Measurements from ENCODE around the gene RANBP9. TPM values are rescaled to one million over a fixed set of nuclear protein-coding genes. Genes with fewer than 3 reads are reported as not detected.

Gene RANBP9
- total and polyA plus RNA-seq, 11 donors: 9.3 to 43.7 (median 32.3) TPM

DNA sequence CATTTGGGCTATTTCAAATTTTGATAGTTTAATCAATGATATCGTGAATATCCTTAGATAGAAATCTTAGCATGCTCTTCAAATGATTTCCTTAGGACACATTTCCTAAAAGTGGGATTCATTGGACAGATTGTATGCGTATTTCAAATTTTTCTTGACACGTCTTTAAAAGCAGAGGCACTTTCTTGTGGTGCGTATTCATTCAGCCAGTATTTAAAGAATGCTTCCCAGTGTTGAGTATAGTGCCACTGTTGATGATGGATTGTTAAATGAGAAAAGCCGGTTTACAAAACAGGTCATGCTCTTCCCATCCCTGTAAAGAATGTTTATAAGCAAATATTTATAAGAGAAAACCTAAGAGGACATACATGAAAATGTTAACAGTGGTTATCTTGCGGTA, 111.6 kb downstream of the RANBP9 start:
- no peak for DNase-seq
- Histone ChIP-seq H3K36me3 (peaks cover 0 to 100% (median 86%) of the 10 kb centered on the region in 9 donors), H3K9me3 (no peaks in the 10 kb centered on the region), H3K4me3 (no peak overlapping the region), H3K27me3 (no peaks in the 10 kb centered on the region), H3K27ac (no peak overlapping the region), H3K4me1 (no peaks in the 10 kb centered on the region)
- ATAC-seq: no peak
- TF ChIP-seq, protein P1, sequence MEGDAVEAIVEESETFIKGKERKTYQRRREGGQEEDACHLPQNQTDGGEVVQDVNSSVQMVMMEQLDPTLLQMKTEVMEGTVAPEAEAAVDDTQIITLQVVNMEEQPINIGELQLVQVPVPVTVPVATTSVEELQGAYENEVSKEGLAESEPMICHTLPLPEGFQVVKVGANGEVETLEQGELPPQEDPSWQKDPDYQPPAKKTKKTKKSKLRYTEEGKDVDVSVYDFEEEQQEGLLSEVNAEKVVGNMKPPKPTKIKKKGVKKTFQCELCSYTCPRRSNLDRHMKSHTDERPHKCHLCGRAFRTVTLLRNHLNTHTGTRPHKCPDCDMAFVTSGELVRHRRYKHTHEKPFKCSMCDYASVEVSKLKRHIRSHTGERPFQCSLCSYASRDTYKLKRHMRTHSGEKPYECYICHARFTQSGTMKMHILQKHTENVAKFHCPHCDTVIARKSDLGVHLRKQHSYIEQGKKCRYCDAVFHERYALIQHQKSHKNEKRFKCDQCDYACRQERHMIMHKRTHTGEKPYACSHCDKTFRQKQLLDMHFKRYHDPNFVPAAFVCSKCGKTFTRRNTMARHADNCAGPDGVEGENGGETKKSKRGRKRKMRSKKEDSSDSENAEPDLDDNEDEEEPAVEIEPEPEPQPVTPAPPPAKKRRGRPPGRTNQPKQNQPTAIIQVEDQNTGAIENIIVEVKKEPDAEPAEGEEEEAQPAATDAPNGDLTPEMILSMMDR (IDR thresholded peaks at IDR 0.05): no peak
- TF ChIP-seq POLR2A (IDR thresholded peaks at IDR 0.05): no peak
- WGBS, 4 donors: 96 to 98% (median 96%) methylated on average over 6 of the region's 6 CpGs
- intact Hi-C loops (cut with DNase I): no loop called here

DNA sequence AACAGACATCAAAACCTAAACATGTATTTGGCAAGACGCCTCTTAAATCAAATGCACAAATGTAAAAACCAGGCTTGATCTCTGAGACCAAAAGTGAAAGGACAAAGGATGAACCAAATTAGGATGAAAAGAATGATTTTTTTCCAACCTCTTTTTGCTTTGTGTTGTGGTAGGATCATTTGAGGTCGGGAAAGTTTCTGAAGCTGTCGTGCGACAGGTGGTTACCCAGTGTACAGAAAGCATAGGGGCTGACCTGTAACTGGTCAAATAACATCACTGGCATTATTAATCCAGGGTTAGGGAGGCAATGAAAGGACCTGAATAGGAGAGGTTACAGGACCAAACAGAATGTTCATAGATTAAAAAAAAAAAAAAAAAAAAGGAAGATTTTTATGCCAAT, 114.6 kb downstream of the RANBP9 start:
- H3K4me1 ChIP-seq: no peaks in the 10 kb centered on the region
- TF ChIP-seq, protein P1 (IDR thresholded peaks at IDR 0.05): no peak
- H3K4me3 ChIP-seq: no peak overlapping the region
- no peak for DNase-seq
- no peaks in the 10 kb centered on the region for H3K9me3 ChIP-seq
- no peaks in the 10 kb centered on the region for H3K27me3 ChIP-seq
- peaks cover 0 to 100% (median 96%) of the 10 kb centered on the region in 9 donors for H3K36me3 ChIP-seq
- no peak overlapping the region for H3K27ac ChIP-seq
- intact Hi-C loops (cut with DNase I): no loop called here
- 90 to 95% (median 92%) methylated on average over 4 of the region's 4 CpGs for WGBS, 4 donors
- no peak for ATAC-seq

DNA sequence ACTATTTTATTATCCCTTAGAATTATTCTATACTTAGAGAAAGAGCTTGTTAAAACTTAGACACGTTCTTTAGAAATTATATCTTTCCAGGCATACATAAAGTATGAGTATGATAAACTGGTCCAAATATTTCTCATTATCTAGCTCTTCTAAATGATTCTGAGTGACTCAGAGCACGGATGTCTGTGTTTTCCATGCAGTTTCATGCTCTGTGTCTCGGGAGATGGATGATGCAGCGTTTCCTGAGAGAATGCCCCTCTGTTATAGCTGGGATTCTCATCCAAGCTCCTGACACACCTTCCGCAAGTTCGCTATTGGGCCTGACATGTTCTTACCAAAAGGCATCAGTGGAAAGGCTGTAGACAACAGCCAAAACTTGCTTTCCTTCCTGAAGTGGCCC, 117.9 kb downstream of the RANBP9 start:
- 80 to 86% (median 84%) methylated on average over 6 of the region's 6 CpGs for WGBS, 4 donors
- H3K27ac ChIP-seq: no peak overlapping the region
- H3K9me3 ChIP-seq: no peaks in the 10 kb centered on the region
- no peaks in the 10 kb centered on the region for H3K4me1 ChIP-seq
- H3K36me3 ChIP-seq: peaks cover 0 to 100% (median 83%) of the 10 kb centered on the region in 9 donors
- ATAC-seq: no peak
- H3K4me3 ChIP-seq: no peak overlapping the region
- H3K27me3 ChIP-seq: no peaks in the 10 kb centered on the region
- intact Hi-C loops (cut with DNase I): no loop called here
- no peak for DNase-seq
- no peak for TF ChIP-seq POLR2A (IDR thresholded peaks at IDR 0.05)
- TF ChIP-seq, protein P1 (IDR thresholded peaks at IDR 0.05): no peak

DNA sequence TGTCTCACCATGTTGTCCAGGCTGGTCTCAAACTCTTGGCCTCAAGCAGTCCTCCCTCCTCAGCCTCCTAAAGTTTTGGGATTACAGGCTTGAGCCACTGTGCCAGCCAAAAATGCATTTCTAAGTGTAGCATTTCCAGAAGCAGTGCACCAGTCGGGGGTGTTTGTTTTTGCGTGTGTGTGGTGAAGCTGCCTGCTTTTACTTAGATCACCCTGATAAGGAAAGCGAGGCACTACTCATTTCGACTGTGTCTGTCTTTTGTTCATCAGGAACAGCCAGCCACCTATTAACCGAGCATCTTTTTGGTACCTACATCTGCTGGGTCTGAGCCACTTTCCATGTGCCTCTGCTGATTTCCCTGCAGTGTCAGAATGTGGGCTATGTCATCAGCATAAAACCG, 118.5 kb downstream of the RANBP9 start:
- ATAC-seq (no peak), DNase-seq (no peak)
- Histone ChIP-seq H3K4me1 (no peaks in the 10 kb centered on the region), H3K9me3 (no peaks in the 10 kb centered on the region), H3K36me3 (peaks cover 0 to 100% (median 83%) of the 10 kb centered on the region in 9 donors), H3K4me3 (no peak overlapping the region), H3K27ac (no peak overlapping the region), H3K27me3 (no peaks in the 10 kb centered on the region)
- TF ChIP-seq POLR2A (IDR thresholded peaks at IDR 0.05): no peak
- TF ChIP-seq, protein P1 (IDR thresholded peaks at IDR 0.05): no peak
- WGBS, 4 donors: 78 to 90% (median 89%) methylated on average over 6 of the region's 6 CpGs
- intact Hi-C loops (cut with DNase I): no loop called here
